ENCODE measurements around the gene CRACR2A. TPM values are rescaled to one million over a fixed set of nuclear protein-coding genes. Genes with fewer than 3 reads are reported as not detected.

The CRACR2A gene
- total and polyA plus RNA-seq, 2 of the 13 experiments (the other 11 are each of a cell fraction or from before 2014, with no cell fraction given) = 0.09 to 0.20 TPM

DNA sequence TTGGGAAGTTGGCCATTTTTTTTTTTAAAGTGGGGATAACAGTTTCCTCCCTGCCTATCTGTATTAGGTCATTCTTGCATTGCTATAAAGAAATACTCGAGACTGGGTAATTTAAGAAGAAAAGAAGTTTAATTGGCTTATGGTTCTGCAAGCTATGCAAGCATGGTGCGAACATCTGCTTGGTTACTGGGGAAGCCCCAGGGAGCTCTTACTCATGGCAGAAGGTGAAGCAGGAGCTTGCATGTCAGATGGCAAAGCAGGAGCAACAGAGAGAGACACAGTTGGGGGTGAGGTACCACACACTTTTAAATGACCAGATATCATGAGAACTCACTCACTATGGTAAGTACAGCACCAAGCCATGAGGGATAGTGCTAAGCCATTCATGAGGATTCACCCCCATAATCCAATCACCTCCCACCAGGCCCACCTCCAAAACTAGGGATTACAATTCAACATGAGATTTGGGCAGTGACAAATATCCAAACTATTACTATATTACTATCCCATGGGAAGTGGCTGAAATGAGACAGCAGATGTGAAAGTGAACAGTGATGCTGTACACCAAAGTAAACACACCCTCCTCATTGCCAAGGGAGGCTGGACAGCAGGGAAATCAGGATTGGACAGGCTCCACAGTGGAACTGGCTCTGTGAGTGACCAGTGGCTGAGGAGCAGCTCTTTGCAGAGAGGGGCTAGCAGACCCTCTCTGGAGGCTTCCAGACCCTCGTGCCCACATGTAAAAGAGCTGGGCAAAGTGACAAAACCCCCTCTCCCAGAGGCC is 40.5 kb downstream of the CRACR2A start:
- no TSS peak for BruUV-seq (replicated peaks)
- Histone ChIP-seq H3K36me3 (replicated peaks in 1 of 2; ENCODE audit: control insufficient read depth in 1 of 2, insufficient read depth in 2 of 2, low read length in 2 of 2) (no peaks in the 10 kb centered on the region), H3K27me3 (ENCODE audit: control insufficient read depth in 1 of 2, insufficient read depth in 2 of 2, low read length in 2 of 2) (no peaks in the 10 kb centered on the region; a peak in 1 of 5 replicates), H3K4me1 (ENCODE audit: insufficient read depth, low read length) (peaks cover 21% of the 10 kb centered on the region), H3K79me2 (ENCODE audit: insufficient read depth, low read length) (no peaks in the 10 kb centered on the region), H4K20me1 (ENCODE audit: insufficient read depth, low read length) (no peaks in the 10 kb centered on the region), H3K27ac (ENCODE audit: extremely low read length, insufficient read depth, low read length) (no peak overlapping the region), H2AFZ (ENCODE audit: low read length) (no peak overlapping the region), H3K4me2 (ENCODE audit: low read depth, low read length) (no peak overlapping the region), H3K9ac (ENCODE audit: insufficient read depth, low read depth, low read length) (no peak overlapping the region), H3K4me3 (replicated peaks in 1 of 3; ENCODE audit: insufficient read depth in 1 of 3, low read depth in 2 of 3, low read length in 3 of 3) (no peak overlapping the region), H3K9me3 (ENCODE audit: low read length) (no peaks in the 10 kb centered on the region)
- 2% methylated on average over 3 of the region's 3 CpGs for WGBS (ENCODE audit: low lambda C conversion rate)
- no peak for DNase-seq (ENCODE audit: low spot score)
- FAIRE-seq = no peak
- in situ Hi-C loops (cut with HindIII; ENCODE audit: extremely low pct_ligation_motif_present, low pct_unique_long_range_greater_than_20kb) = no loop called here
- TF ChIP-seq ZNF552 (CRISPR knock-in tag; IDR thresholded peaks at IDR 0.05; ENCODE audit: borderline replicate concordance) = no peak
- ChIA-PET POLR2A (no interaction called here), CTCF (ENCODE audit: low intra/inter-chr PET ratio, low total read pairs) (no interaction called here)
- intact Hi-C loops (cut with micrococcal nuclease; ENCODE audit: unreplicated experiment) = no loop called here
- no peak for ATAC-seq

DNA sequence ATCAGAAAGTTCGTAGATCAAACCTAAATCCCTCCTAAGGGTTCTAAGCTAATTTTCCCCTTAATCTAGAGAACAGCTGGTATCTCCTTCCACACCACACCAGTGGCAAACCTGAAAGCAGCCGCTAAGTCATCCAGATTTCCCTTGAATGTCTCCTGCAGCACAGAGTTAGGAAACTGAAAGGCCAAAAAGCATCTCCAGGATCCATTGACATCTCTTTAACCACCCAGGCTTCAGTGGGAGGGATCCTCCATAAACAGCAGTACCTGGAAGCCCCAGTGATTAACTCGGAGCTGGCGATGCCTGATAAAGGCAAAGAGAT is 47.6 kb downstream of the CRACR2A start:
- no peak for FAIRE-seq
- BruUV-seq (replicated peaks) = no TSS peak
- no peaks in the 10 kb centered on the region; a peak in 1 of 5 replicates for H3K27me3 ChIP-seq (ENCODE audit: control insufficient read depth in 1 of 2, insufficient read depth in 2 of 2, low read length in 2 of 2)
- TF ChIP-seq ZNF562 (CRISPR knock-in tag; IDR thresholded peaks at IDR 0.05; ENCODE audit: borderline replicate concordance) (no peak), TEAD2 (CRISPR knock-in tag; IDR thresholded peaks at IDR 0.05) (no peak), KDM3A (CRISPR knock-in tag; IDR thresholded peaks at IDR 0.05; ENCODE audit: low read depth) (no peak), POLR2G (IDR thresholded peaks at IDR 0.05; ENCODE audit: low read depth, low read length) (no peak), ZNF292 (CRISPR knock-in tag; IDR thresholded peaks at IDR 0.05; ENCODE audit: borderline replicate concordance, low read depth) (no peak), TARDBP (CRISPR knock-in tag; IDR thresholded peaks at IDR 0.05) (no peak), PREB (CRISPR knock-in tag; IDR thresholded peaks at IDR 0.05) (no peak), SKI (IDR thresholded peaks at IDR 0.05; ENCODE audit: partially characterized antibody) (no peak), SALL2 (CRISPR knock-in tag; IDR thresholded peaks at IDR 0.05) (no peak), DR1 (CRISPR knock-in tag; IDR thresholded peaks at IDR 0.05) (no peak), ZSCAN25 (CRISPR knock-in tag; IDR thresholded peaks at IDR 0.05) (no peak), ZIK1 (CRISPR knock-in tag; IDR thresholded peaks at IDR 0.05; ENCODE audit: borderline replicate concordance, low read depth) (no peak), REPIN1 (CRISPR knock-in tag; IDR thresholded peaks at IDR 0.05; ENCODE audit: borderline replicate concordance, low read depth) (no peak)
- TF ChIP-seq, protein P1, sequence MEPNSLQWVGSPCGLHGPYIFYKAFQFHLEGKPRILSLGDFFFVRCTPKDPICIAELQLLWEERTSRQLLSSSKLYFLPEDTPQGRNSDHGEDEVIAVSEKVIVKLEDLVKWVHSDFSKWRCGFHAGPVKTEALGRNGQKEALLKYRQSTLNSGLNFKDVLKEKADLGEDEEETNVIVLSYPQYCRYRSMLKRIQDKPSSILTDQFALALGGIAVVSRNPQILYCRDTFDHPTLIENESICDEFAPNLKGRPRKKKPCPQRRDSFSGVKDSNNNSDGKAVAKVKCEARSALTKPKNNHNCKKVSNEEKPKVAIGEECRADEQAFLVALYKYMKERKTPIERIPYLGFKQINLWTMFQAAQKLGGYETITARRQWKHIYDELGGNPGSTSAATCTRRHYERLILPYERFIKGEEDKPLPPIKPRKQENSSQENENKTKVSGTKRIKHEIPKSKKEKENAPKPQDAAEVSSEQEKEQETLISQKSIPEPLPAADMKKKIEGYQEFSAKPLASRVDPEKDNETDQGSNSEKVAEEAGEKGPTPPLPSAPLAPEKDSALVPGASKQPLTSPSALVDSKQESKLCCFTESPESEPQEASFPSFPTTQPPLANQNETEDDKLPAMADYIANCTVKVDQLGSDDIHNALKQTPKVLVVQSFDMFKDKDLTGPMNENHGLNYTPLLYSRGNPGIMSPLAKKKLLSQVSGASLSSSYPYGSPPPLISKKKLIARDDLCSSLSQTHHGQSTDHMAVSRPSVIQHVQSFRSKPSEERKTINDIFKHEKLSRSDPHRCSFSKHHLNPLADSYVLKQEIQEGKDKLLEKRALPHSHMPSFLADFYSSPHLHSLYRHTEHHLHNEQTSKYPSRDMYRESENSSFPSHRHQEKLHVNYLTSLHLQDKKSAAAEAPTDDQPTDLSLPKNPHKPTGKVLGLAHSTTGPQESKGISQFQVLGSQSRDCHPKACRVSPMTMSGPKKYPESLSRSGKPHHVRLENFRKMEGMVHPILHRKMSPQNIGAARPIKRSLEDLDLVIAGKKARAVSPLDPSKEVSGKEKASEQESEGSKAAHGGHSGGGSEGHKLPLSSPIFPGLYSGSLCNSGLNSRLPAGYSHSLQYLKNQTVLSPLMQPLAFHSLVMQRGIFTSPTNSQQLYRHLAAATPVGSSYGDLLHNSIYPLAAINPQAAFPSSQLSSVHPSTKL (CRISPR knock-in tag; IDR thresholded peaks at IDR 0.05) = no peak

More for the DNA sequence above, 47.6 kb downstream of the CRACR2A start:
- no peak for DNase-seq (ENCODE audit: low spot score)
- in situ Hi-C loops (cut with HindIII; ENCODE audit: extremely low pct_ligation_motif_present, low pct_unique_long_range_greater_than_20kb) (no loop called here), intact Hi-C loops (cut with micrococcal nuclease; ENCODE audit: unreplicated experiment) (no loop called here)
- no peak overlapping the region for H2AFZ ChIP-seq (ENCODE audit: low read length)
- H3K36me3 ChIP-seq (replicated peaks in 1 of 2; ENCODE audit: control insufficient read depth in 1 of 2, insufficient read depth in 2 of 2, low read length in 2 of 2) = no peaks in the 10 kb centered on the region
- H3K9me3 ChIP-seq (ENCODE audit: low read length) = no peaks in the 10 kb centered on the region
- no peak overlapping the region for H3K4me3 ChIP-seq (replicated peaks in 1 of 3; ENCODE audit: insufficient read depth in 1 of 3, low read depth in 2 of 3, low read length in 3 of 3)
- ATAC-seq = no peak
- no peak overlapping the region for H3K4me2 ChIP-seq (ENCODE audit: low read depth, low read length)
- H3K27ac ChIP-seq (ENCODE audit: extremely low read length, insufficient read depth, low read length) = no peak overlapping the region
- 15% methylated on average over 4 of the region's 4 CpGs for WGBS (ENCODE audit: low lambda C conversion rate)
- no peak overlapping the region for H3K9ac ChIP-seq (ENCODE audit: insufficient read depth, low read depth, low read length)
- ChIA-PET CTCF (ENCODE audit: low intra/inter-chr PET ratio, low total read pairs) (no interaction called here), POLR2A (no interaction called here)
- no peaks in the 10 kb centered on the region for H3K79me2 ChIP-seq (ENCODE audit: insufficient read depth, low read length)
- H4K20me1 ChIP-seq (ENCODE audit: insufficient read depth, low read length) = no peaks in the 10 kb centered on the region
- no peaks in the 10 kb centered on the region for H3K4me1 ChIP-seq (ENCODE audit: insufficient read depth, low read length)

All from HepG2 (cell line).